ENCODE data around the gene MAP1B. TPM values are rescaled to one million over a fixed set of nuclear protein-coding genes. Genes with fewer than 3 reads are reported as not detected.
A peak's percentile ranks its signal among the peaks of the same experiment; 100 is the strongest.
"Not testable (repeated sequence)": the region's sequence is repeated elsewhere in the genome, so short reads cannot be mapped to it uniquely, and the experiment has no call there.

Gene MAP1B
- total RNA-seq, 1 donor, result 164 TPM

GRCh38 chr5:72170101-72170500 lies 62.8 kb downstream of the MAP1B start:
- peaks cover 17% of the 10 kb centered on the region for H3K36me3 ChIP-seq (ENCODE audit: insufficient read depth, low read length)
- peaks cover 91% of the 10 kb centered on the region for H3K79me2 ChIP-seq (ENCODE audit: insufficient read depth, low read length)
- peaks cover 3% of the 10 kb centered on the region for H4K20me1 ChIP-seq (ENCODE audit: insufficient read depth, low read length)

GRCh38 chr5:72171181-72171580 lies 63.9 kb downstream of the MAP1B start:
- not testable (repeated sequence) for H3K4me3 ChIP-seq (ENCODE audit: insufficient read depth, low read length); H3K27me3 ChIP-seq (ENCODE audit: insufficient read depth, low read length); DNase-seq (ENCODE audit: insufficient read length, low spot score, missing footprints); H3K4me2 ChIP-seq (ENCODE audit: insufficient read depth, low read length); H3K9me3 ChIP-seq (ENCODE audit: low read depth, low read length); H2AFZ ChIP-seq (ENCODE audit: low read length); H4K20me1 ChIP-seq (ENCODE audit: insufficient read depth, low read length); H3K27ac ChIP-seq (ENCODE audit: low read depth, low read length)
- H3K79me2 ChIP-seq (ENCODE audit: insufficient read depth, low read length), result peaks cover 90% of the 10 kb centered on the region
- peaks cover 20% of the 10 kb centered on the region for H3K4me1 ChIP-seq (ENCODE audit: insufficient read depth, low read length)
- H3K36me3 ChIP-seq (ENCODE audit: insufficient read depth, low read length), result peaks cover 21% of the 10 kb centered on the region

More at GRCh38 chr5:72170101-72170500, 62.8 kb downstream of the MAP1B start:
- Histone ChIP-seq H3K27me3 (ENCODE audit: insufficient read depth, low read length) (no peaks in the 10 kb centered on the region), H3K4me1 (ENCODE audit: insufficient read depth, low read length) (peaks cover 30% of the 10 kb centered on the region), H3K9me3 (ENCODE audit: low read depth, low read length) (no peaks in the 10 kb centered on the region), H3K4me2 (ENCODE audit: insufficient read depth, low read length) (no peak overlapping the region), H3K4me3 (ENCODE audit: insufficient read depth, low read length) (no peak overlapping the region), H3K27ac (ENCODE audit: low read depth, low read length) (peak overlapping the region; percentile 54), H2AFZ (ENCODE audit: low read length) (no peak overlapping the region)
- TF ChIP-seq CTCF (IDR thresholded peaks at IDR 0.05; ENCODE audit: extremely low read depth, low read depth, low read length), result no peak
- DNase-seq (ENCODE audit: insufficient read length, low spot score, missing footprints), result no peak

- Histone ChIP-seq H3K79me2 (ENCODE audit: insufficient read depth, low read length) (peaks cover 90% of the 10 kb centered on the region), H4K20me1 (ENCODE audit: insufficient read depth, low read length) (peaks cover 3% of the 10 kb centered on the region), H3K4me3 (ENCODE audit: insufficient read depth, low read length) (no peak overlapping the region), H3K9me3 (ENCODE audit: low read depth, low read length) (no peaks in the 10 kb centered on the region), H3K27ac (ENCODE audit: low read depth, low read length) (no peak overlapping the region), H3K36me3 (ENCODE audit: insufficient read depth, low read length) (peaks cover 21% of the 10 kb centered on the region), H2AFZ (ENCODE audit: low read length) (no peak overlapping the region), H3K4me1 (ENCODE audit: insufficient read depth, low read length) (peaks cover 15% of the 10 kb centered on the region), H3K4me2 (ENCODE audit: insufficient read depth, low read length) (no peak overlapping the region), H3K27me3 (ENCODE audit: insufficient read depth, low read length) (no peaks in the 10 kb centered on the region)
- TF ChIP-seq CTCF (IDR thresholded peaks at IDR 0.05; ENCODE audit: extremely low read depth, low read depth, low read length), result no peak
- no peak for DNase-seq (ENCODE audit: insufficient read length, low spot score, missing footprints)
Measured at GRCh38 chr5:72171667-72172066, 64.4 kb downstream of the MAP1B start.

- H3K4me2 ChIP-seq (ENCODE audit: insufficient read depth, low read length), result no peak overlapping the region
- H3K4me3 ChIP-seq (ENCODE audit: insufficient read depth, low read length), result no peak overlapping the region
- no peak for DNase-seq (ENCODE audit: insufficient read length, low spot score, missing footprints)
- no peaks in the 10 kb centered on the region for H3K9me3 ChIP-seq (ENCODE audit: low read depth, low read length)
- peaks cover 4% of the 10 kb centered on the region for H3K4me1 ChIP-seq (ENCODE audit: insufficient read depth, low read length)
- peaks cover 26% of the 10 kb centered on the region for H3K36me3 ChIP-seq (ENCODE audit: insufficient read depth, low read length)
- no peak overlapping the region for H2AFZ ChIP-seq (ENCODE audit: low read length)
- H4K20me1 ChIP-seq (ENCODE audit: insufficient read depth, low read length), result peaks cover 3% of the 10 kb centered on the region
- no peaks in the 10 kb centered on the region for H3K27me3 ChIP-seq (ENCODE audit: insufficient read depth, low read length)
- no peak for TF ChIP-seq CTCF (IDR thresholded peaks at IDR 0.05; ENCODE audit: extremely low read depth, low read depth, low read length)
- peaks cover 91% of the 10 kb centered on the region for H3K79me2 ChIP-seq (ENCODE audit: insufficient read depth, low read length)
- H3K27ac ChIP-seq (ENCODE audit: low read depth, low read length), result no peak overlapping the region
Measured at GRCh38 chr5:72172786-72173185, 65.5 kb downstream of the MAP1B start.
